GM15510 (cell line): ENCODE results near the gene MAP9.
A peak's percentile ranks its signal among the peaks of the same experiment; 100 is the strongest.

Experiments used
- POLR2A ChIP-seq: IDR thresholded peaks from 3 replicates; pipeline ENCODE4 v1.6.1; 2011; ENCODE audit warnings: borderline replicate concordance; ENCODE audit not compliant: insufficient read length; ENCODE audit errors: extremely low read depth

Gene MAP9

GRCh38 chr4:155376387-155377268 is at the start of gene MAP9:
MAP9 (minus strand) TSS chr4:155376965; CDS start chr4:155375850, 1,115 bp downstream.
- peak; percentile 38 for TF ChIP-seq POLR2A

GRCh38 chr4:155423671-155424070 is 46.9 kb upstream of the MAP9 start:
- TF ChIP-seq POLR2A = no peak

- TF ChIP-seq POLR2A = no peak
Observed at GRCh38 chr4:155419266-155419665, 42.5 kb upstream of the MAP9 start.

GRCh38 chr4:155415662-155416061 is 38.9 kb upstream of the MAP9 start:
- TF ChIP-seq POLR2A = no peak

GRCh38 chr4:155413451-155413850 is 36.7 kb upstream of the MAP9 start:
- no peak for TF ChIP-seq POLR2A

- no peak for TF ChIP-seq POLR2A
Observed at GRCh38 chr4:155411546-155411945, 34.8 kb upstream of the MAP9 start.

- no peak for TF ChIP-seq POLR2A
Observed at GRCh38 chr4:155408796-155409195, 32.0 kb upstream of the MAP9 start.

- no peak for TF ChIP-seq POLR2A
Observed at GRCh38 chr4:155407480-155407879, 30.7 kb upstream of the MAP9 start.

GRCh38 chr4:155405059-155405458 is 28.3 kb upstream of the MAP9 start:
- no peak for TF ChIP-seq POLR2A

GRCh38 chr4:155403886-155404285 is 27.1 kb upstream of the MAP9 start:
- TF ChIP-seq POLR2A = no peak

GRCh38 chr4:155402941-155403340 is 26.2 kb upstream of the MAP9 start:
- TF ChIP-seq POLR2A = no peak

GRCh38 chr4:155400893-155401292 is 24.1 kb upstream of the MAP9 start:
- no peak for TF ChIP-seq POLR2A

- no peak for TF ChIP-seq POLR2A
Observed at GRCh38 chr4:155399974-155400697, 23.4 kb upstream of the MAP9 start.

GRCh38 chr4:155392481-155393184 is 15.9 kb upstream of the MAP9 start:
- TF ChIP-seq POLR2A = no peak

- no peak for TF ChIP-seq POLR2A
Observed at GRCh38 chr4:155391932-155392331, 15.2 kb upstream of the MAP9 start.
